Left renal pelvis (tissue), 4 donors: ENCODE data around the gene PLXNC1. TPM values are rescaled to one million over a fixed set of nuclear protein-coding genes. Genes with fewer than 3 reads are reported as not detected.

Experiments
- DNase-seq, 4 donors: peaks; one replicate each; pipeline ENCODE4 v3.0.0-alpha.2; 2013; ENCODE audit warnings: low read depth in 4 of 4, low spot score in 3 of 4
- polyA plus RNA-seq, 4 donors: library from polyadenylated mRNA; unstranded; fragments of 120-200 nt; gene quantifications; one replicate each; pipeline ENCODE4 v1.2.1, GENCODE V29; 2013; ENCODE audit not compliant: insufficient read length in 4 of 4

The PLXNC1 gene
- polyA plus RNA-seq, 4 donors: 7.1 to 15.6 (median 8.1) TPM

DNA sequence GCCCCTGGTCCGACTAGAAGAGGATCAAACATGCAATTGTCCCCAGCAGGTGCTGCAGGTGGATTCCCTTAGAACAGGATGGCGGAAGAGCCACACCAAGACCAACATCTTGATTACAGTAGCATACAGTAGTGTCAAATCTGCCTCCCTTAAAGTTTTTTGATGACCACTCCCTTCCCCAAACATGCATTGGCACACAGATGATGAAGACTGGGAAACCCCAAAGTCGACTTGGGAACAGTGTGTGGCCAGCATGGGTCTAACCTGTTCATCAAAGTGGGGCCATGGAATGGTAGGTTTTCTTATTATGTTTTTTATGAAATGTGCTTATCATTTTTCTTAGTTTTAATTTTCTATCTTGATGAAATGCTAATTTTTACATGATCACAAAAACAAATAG, 8.8 kb downstream of the PLXNC1 start:
- no peak for DNase-seq

- no peak for DNase-seq
Measured at GRCh38 chr12:94157981-94158411, 9.6 kb downstream of the PLXNC1 start.

DNA sequence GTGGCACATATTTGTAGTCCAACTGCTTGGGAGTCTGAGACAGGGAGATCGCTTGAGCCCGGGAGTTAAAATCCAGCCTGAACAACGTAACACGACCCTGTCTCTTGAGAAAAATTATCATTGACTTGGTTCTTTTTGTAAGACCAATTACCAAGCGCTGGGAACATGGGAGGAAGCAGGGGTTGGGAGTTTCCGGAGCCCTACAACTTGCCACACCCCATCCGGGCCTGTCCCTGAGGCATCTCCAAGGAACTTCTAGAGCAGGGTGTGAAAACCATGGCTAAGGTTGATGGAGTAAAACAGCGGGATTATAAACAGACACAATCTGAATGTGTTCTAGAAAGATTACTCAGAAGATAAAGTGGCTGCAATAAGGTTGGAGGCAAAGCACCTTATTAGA, 10.3 kb downstream of the PLXNC1 start:
- no peak for DNase-seq

DNA sequence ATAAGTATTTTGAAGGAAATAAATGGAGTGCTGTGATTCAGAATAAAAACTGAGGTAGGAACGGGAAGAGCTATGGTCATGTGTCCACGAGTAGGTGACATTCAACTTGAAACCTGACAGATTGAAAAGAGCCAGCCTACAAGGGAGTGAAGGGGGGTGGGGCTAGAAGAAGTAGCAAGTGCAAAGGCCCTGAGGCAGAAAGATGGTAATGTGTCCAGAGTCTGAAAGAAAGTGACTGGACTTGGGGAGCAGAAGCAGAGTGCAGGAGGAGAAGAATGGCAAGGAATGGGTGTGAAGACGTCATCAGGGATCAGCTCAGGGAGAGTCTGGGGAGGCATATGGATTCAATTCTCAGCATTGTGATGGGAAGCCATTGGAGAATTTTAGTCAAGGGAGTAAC, 13.7 kb downstream of the PLXNC1 start:
- DNase-seq: no peak

- no peak for DNase-seq
Measured at GRCh38 chr12:94163850-94164249, 15.5 kb downstream of the PLXNC1 start.

GRCh38 chr12:94165138-94165537, 16.8 kb downstream of the PLXNC1 start:
- DNase-seq: no peak

DNA sequence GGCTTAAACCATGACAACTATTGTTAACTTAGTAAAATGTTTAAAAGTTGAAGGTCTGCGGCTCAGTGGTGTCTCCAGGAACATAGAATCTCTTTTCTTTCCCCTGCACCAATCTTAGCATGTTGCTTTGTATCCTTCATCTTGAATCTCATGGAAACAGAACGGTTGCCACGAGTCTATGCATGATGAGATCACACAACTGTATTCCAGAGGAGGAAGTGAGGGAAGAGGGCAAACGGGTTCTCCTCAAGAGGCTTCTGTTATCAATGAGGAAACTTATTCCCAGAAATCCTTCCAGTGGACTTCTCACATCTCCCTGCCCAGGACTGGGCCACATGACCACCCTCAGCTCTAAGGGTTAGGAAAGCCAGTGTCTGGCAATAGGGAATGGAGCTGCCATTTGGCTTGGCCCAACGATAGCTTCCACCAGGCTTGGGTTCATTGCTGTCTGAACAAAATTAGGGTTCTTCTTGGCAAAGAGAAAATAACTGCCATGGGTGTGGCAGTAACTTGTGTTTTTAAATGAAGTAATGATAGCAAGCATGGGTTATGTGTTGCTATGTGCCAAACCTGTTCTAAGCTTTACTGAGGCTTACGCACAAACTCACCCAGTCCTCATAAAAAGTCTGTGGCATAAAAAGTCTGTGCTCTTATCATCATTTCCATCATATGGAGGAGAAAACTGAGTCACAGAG, 17.4 kb downstream of the PLXNC1 start:
- DNase-seq: no peak

GRCh38 chr12:94167071-94167755, 18.8 kb downstream of the PLXNC1 start:
- DNase-seq: no peak

DNA sequence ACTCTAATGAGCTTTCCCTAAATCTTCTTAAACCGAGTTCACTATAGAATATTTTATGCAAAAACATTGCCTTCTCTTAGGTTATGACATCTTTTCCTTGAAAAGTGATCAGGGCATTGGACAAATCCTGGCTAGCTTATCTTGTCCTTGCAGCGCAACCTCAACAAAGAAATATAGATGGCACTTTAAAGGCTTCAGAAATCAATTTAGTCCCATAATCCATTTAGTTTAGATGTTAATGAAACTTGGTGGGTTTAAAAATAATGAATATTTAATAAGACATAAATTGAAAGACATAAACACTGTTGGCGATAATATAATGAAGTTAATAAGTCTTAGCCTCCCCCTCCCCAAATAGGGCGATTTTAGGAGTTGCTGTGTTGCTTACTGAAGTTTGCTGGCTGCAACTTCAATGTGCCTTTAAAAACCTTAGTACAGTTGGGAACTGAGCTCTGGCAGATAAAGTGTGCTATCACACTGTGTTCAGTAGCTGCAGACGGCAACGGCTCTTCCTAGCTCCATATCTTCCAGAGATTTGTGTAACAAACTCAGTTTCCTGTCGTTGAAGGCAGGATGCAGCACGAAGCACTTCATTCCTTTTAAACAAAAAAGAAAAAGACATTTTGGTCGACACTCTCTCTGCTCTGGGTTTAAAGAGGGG, 19.5 kb downstream of the PLXNC1 start:
- no peak for DNase-seq

- DNase-seq: no peak
Measured at GRCh38 chr12:94169495-94169894, 21.1 kb downstream of the PLXNC1 start.

DNA sequence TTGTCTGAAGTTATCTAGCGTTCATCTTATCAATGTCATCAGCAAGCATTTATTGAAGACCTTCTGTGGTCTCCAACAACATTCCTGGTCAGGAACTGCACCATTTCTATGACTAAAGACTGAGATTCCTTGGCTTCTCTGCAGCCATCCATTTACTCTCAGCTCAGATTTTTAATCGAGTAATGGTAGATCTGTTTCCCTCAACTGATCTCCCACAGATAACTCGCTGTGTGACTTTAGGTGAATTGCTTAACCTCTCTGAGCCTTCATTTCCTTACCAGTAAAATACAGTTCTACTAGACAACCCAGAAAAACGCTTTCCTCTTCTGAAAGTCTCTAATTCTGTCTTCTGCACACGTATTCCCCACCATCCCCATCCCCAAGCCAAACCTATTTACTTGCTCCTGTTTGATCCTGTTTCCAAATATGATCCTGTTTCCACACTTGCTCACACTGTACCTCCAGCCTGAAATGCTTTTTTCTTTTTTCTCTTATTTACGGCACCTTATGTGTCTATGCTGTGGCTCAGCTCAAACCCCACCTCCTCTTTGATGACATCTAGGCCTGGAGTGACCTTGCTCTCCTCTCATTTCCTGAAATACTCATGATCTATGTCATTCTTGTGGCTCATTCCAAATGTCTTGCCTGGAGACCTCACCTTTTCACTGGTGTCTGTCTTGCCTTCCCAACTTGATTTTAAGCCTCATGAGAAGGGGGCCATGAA, 21.8 kb downstream of the PLXNC1 start:
- no peak for DNase-seq

GRCh38 chr12:94170690-94171594, 22.6 kb downstream of the PLXNC1 start:
- no peak for DNase-seq

- no peak for DNase-seq
Measured at GRCh38 chr12:94171595-94171930, 23.2 kb downstream of the PLXNC1 start.

- no peak for DNase-seq
Measured at GRCh38 chr12:94172031-94172430, 23.7 kb downstream of the PLXNC1 start.

DNA sequence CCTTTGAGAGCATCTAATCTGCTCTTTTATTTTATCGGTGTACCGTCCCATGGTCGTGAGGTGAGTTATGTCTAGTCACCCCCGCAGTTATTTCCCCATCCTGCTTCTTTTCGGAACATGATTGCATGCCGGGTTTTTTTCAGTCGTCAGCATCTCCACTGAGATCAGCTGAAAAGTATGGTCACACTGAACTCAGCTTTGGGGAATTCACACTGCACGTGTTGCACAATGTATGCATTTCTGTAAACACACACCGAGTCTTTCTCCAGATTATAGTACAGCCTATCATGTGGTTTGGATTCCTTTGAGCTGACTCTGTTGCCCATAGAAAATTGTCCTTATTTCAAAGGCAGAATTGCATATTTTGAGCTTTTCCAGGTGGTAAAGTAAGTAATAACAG, 24.6 kb downstream of the PLXNC1 start:
- DNase-seq: no peak

DNA sequence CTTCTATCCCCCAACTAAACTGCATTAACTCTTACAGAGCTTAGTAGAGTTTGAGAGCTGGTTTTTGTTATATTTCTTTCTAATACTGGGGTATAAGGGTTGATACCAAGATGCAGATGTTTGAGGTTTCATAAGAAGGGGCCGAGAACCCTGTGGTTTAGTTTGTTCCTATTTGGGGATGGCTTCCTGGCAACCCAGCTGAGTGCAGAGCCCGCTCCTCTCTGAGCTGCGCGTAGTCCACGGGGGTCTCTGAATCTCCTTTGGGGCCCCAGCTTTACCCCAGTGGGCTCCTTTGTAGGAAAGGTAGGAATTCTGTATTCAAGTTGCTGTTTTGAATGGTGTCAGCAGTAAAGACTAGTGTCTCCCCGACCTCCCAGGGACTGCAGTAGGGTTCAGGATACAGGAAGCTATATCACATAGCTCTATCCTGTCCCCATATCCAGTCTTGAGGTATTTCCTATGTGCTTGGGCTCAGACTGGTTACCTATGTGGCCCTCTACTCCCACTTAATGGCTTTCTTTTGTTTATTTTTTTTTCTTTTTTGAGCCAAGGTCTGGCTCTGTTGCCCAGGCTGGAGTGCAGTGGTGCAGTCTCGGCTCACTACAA, 25.4 kb downstream of the PLXNC1 start:
- no peak for DNase-seq

DNA sequence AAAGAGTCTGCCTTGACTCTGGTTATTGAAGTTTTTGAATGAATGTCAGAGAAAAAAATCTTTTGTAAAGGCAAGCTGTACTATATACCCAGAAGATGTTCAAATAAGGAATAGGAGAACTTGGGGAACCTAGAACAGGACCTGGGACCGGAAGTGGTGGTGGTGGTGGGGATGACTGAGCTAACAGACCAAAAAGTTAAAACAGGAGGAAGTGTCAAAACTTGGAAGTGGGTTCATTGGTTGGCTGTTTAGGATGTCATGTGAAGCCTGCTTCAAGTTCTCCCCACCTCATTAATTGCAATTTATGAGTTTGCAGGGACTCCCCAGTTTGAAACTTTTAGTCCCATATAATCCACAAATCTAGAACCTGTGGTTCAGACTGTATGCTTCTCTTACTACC, 26.2 kb downstream of the PLXNC1 start:
- no peak for DNase-seq

GRCh38 chr12:94175763-94176668, 27.6 kb downstream of the PLXNC1 start:
- no peak for DNase-seq

DNA sequence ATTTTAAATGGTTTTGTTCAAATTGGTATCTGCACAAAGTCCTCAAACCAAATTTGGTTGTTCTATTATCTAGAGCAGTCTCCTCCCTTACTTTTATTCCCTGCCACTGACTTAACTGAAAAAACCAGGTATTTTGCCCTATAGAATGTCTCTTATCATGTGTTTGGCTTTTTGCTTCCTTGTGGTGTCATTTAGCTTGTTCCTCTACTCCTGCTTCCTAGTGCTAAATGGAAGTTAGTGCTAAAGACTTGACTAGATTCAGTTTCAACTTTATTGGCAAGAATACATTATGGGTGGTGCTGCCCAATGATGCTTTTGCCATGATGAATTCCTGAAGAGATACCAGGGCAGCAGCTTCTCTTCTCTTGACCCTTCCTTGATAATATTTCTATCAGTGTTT, 29.7 kb downstream of the PLXNC1 start:
- DNase-seq: no peak
